IMR-90 (cell line): ENCODE results near the gene UACA. TPM values are rescaled to one million over a fixed set of nuclear protein-coding genes. Genes with fewer than 3 reads are reported as not detected.

Experiments
- ATAC-seq: fragments of 200-7000 bp; cut with Tn5 transposase; 2 replicates; pipeline ENCODE4 v1.9.1; 2020; ENCODE audit warnings: low read depth, mild to moderate bottlenecking, moderate library complexity
- BruUV-seq: library from RNA; stranded (reverse); fragments of 400-500 nt; replicated peaks from 2 replicates; lab custom pipeline; 2021; lab: Mats Ljungman, UMichigan
- CTCF ChIA-PET: fragments of 300-600 bp; formaldehyde crosslinking; extraction: SDS; loops from one replicate; lab custom pipeline; 2021; ENCODE audit warnings: antibody characterized with exemption; lab: Yijun Ruan, JAX
- POLR2A ChIA-PET: fragments of 300-600 bp; sonication (Branson Sonifier 250); formaldehyde crosslinking; loops from one replicate; lab custom pipeline; 2022; ENCODE audit warnings: antibody characterized with exemption; ENCODE audit not compliant: unreplicated experiment; lab: Charles Lee
- DNase-seq: peaks from one replicate; pipeline ENCODE4 v3.0.0; 2013
- H2AFZ ChIP-seq: replicated peaks from 2 replicates; pipeline ENCODE3; 2013; ENCODE audit warnings: low read length, mild to moderate bottlenecking; ENCODE audit not compliant: poor library complexity
- H2AK5ac ChIP-seq: 2 replicates; pipeline ENCODE4 v1.6.1; 2013; ENCODE audit warnings: low read depth, low read length, inconsistent platforms
- H2AK9ac ChIP-seq: replicated peaks from 2 replicates; pipeline ENCODE3; 2013; ENCODE audit warnings: mild to moderate bottlenecking, low read depth, low read length, moderate library complexity; ENCODE audit not compliant: poor library complexity
- H2BK120ac ChIP-seq: 2 replicates; pipeline ENCODE4 v1.6.1; 2013; ENCODE audit warnings: low read depth, low read length, inconsistent platforms
- H2BK15ac ChIP-seq: 3 replicates; pipeline ENCODE4 v1.6.1; 2013; ENCODE audit warnings: low read depth, low read length, inconsistent platforms
- H2BK20ac ChIP-seq: 2 replicates; pipeline ENCODE4 v1.6.1; 2013; ENCODE audit warnings: low read depth, mild to moderate bottlenecking, inconsistent platforms, low read length, moderate library complexity
- H2BK5ac ChIP-seq: 2 replicates; pipeline ENCODE4 v1.6.1; 2013; ENCODE audit warnings: mild to moderate bottlenecking, low read depth, low read length, inconsistent platforms; ENCODE audit not compliant: poor library complexity, severe bottlenecking
- H3K14ac ChIP-seq: replicated peaks from 2 replicates; pipeline ENCODE4 v1.6.1; 2013; ENCODE audit warnings: low read depth, low read length, inconsistent platforms
- H3K18ac ChIP-seq: 2 replicates; pipeline ENCODE4 v1.6.1; 2013; ENCODE audit warnings: low read depth, low read length, control low read depth
- H3K23ac ChIP-seq: 2 replicates; pipeline ENCODE4 v1.6.1; 2013; ENCODE audit warnings: low read depth, low read length, inconsistent platforms
- H3K27ac ChIP-seq: 2 replicates; pipeline ENCODE4 v1.5.1; 2013; ENCODE audit warnings: mild to moderate bottlenecking, control low read depth, low read length; ENCODE audit not compliant: insufficient read depth
- H3K27me3 ChIP-seq: 2 replicates; pipeline ENCODE4 v1.6.1; 2013; ENCODE audit warnings: low read length; ENCODE audit not compliant: control insufficient read depth, insufficient read depth
- H3K36me3 ChIP-seq: 2 replicates; pipeline ENCODE4 v1.6.1; 2013; ENCODE audit warnings: low read length, mixed read lengths; ENCODE audit not compliant: control insufficient read depth, insufficient read depth
- H3K4ac ChIP-seq: 2 replicates; pipeline ENCODE4 v1.6.1; 2013; ENCODE audit warnings: low read depth, low read length, inconsistent platforms
- H3K4me1 ChIP-seq: 2 replicates; pipeline ENCODE4 v1.6.1; 2013; ENCODE audit warnings: low read length, mixed read lengths; ENCODE audit not compliant: control insufficient read depth, insufficient read depth
- H3K4me2 ChIP-seq: 2 replicates; pipeline ENCODE4 v1.6.1; 2013; ENCODE audit warnings: low read depth, mild to moderate bottlenecking, control low read depth, low read length, moderate library complexity
- H3K4me3 ChIP-seq: 2 replicates; pipeline ENCODE4 v1.5.1; 2013; ENCODE audit warnings: low read depth, mild to moderate bottlenecking, control low read depth, low read length, moderate library complexity; ENCODE audit not compliant: insufficient read depth
- H3K56ac ChIP-seq: 2 replicates; pipeline ENCODE4 v1.6.1; 2013; ENCODE audit warnings: low read length, inconsistent platforms; ENCODE audit not compliant: insufficient read depth; ENCODE audit errors: extremely low read depth
- H3K79me1 ChIP-seq, 2 experiments: 2 replicates each; pipeline ENCODE4 v1.6.1; 2013; ENCODE audit warnings: low read length in 2 of 2, inconsistent platforms in 1 of 2, low read depth in 1 of 2
- H3K9ac ChIP-seq: 2 replicates; pipeline ENCODE4 v1.6.1; 2013; ENCODE audit warnings: low read depth, low read length, control low read depth
- H3K9me1 ChIP-seq: 2 replicates; pipeline ENCODE4 v1.6.1; 2013; ENCODE audit warnings: low read length, inconsistent platforms; ENCODE audit not compliant: insufficient read depth
- H3K9me3 ChIP-seq: 2 replicates; pipeline ENCODE4 v1.6.1; 2013; ENCODE audit warnings: low read length; ENCODE audit not compliant: control insufficient read depth, insufficient read depth
- H4K20me1 ChIP-seq: 2 replicates; pipeline ENCODE4 v1.6.1; 2013; ENCODE audit warnings: low read length, inconsistent platforms; ENCODE audit not compliant: insufficient read depth
- H4K5ac ChIP-seq: 2 replicates; pipeline ENCODE4 v1.6.1; 2013; ENCODE audit warnings: mild to moderate bottlenecking, low read depth, low read length, control low read depth
- H4K8ac ChIP-seq, 2 experiments: 2 replicates each; pipeline ENCODE4 v1.6.1; 2013; ENCODE audit warnings: low read depth in 2 of 2, low read length in 2 of 2, control low read depth in 1 of 2, inconsistent platforms in 1 of 2
- H4K91ac ChIP-seq: 2 replicates; pipeline ENCODE4 v1.6.1; 2013; ENCODE audit warnings: low read depth, low read length, inconsistent platforms; ENCODE audit not compliant: insufficient read depth
- BHLHE40 ChIP-seq: fragments of 150-350 bp; IDR thresholded peaks from 2 replicates; pipeline ENCODE4 v1.6.1; 2016; ENCODE audit warnings: mild to moderate bottlenecking, low read depth, low read length
- CEBPB ChIP-seq: IDR thresholded peaks from 2 replicates; pipeline ENCODE4 v1.6.1; 2012; ENCODE audit warnings: low read depth, low read length, improper control_type of control experiment
- CHD1 ChIP-seq: IDR thresholded peaks from 2 replicates; pipeline ENCODE4 v1.6.1; 2012; ENCODE audit warnings: low read depth, low read length, improper control_type of control experiment
- FOS ChIP-seq: fragments of 150-350 bp; IDR thresholded peaks from 2 replicates; pipeline ENCODE4 v1.6.1; 2016; ENCODE audit warnings: low read depth, low read length
- MAFK ChIP-seq: IDR thresholded peaks from 2 replicates; pipeline ENCODE4 v1.6.1; 2012; ENCODE audit warnings: low read depth, low read length, improper control_type of control experiment
- MAZ ChIP-seq: IDR thresholded peaks from 2 replicates; pipeline ENCODE4 v1.6.1; 2012; ENCODE audit warnings: low read depth, mild to moderate bottlenecking, low read length, improper control_type of control experiment, moderate library complexity, borderline replicate concordance
- MXI1 ChIP-seq: IDR thresholded peaks from 2 replicates; pipeline ENCODE4 v1.6.1; 2012; ENCODE audit warnings: low read depth, mild to moderate bottlenecking, low read length, moderate library complexity, borderline replicate concordance
- NFE2L2 ChIP-seq: fragments of 150-350 bp; IDR thresholded peaks from 2 replicates; pipeline ENCODE4 v1.6.1; 2016; ENCODE audit warnings: low read depth, mild to moderate bottlenecking, low read length
- POLR2A ChIP-seq: IDR thresholded peaks from 2 replicates; pipeline ENCODE4 v1.6.1; 2012; ENCODE audit warnings: mild to moderate bottlenecking, low read depth, low read length
- RAD21 ChIP-seq: IDR thresholded peaks from 2 replicates; pipeline ENCODE4 v1.6.1; 2012; ENCODE audit warnings: low read length, improper control_type of control experiment
- RCOR1 ChIP-seq: IDR thresholded peaks from 2 replicates; pipeline ENCODE4 v1.6.1; 2012; ENCODE audit warnings: mild to moderate bottlenecking, low read length, improper control_type of control experiment; ENCODE audit not compliant: insufficient replicate concordance
- SMC3 ChIP-seq: fragments of 150-350 bp; IDR thresholded peaks from 2 replicates; pipeline ENCODE4 v1.6.1; 2016; ENCODE audit warnings: low read depth, mild to moderate bottlenecking, antibody characterized with exemption, low read length, moderate library complexity
- WGBS, 2 experiments: methylation state at CpG; one replicate each; pipeline versions ENCODE4 v1.1.5 to v1.1.7; 2013; ENCODE audit warnings: missing lambda C conversion rate in 2 of 2; ENCODE audit not compliant: insufficient read length in 1 of 2; ENCODE audit errors: extremely low coverage in 2 of 2; 5-methylcytosine and 5-hydroxymethylcytosine counted together
- dilution Hi-C: fragments of 300-500 bp; cut with HindIII; formaldehyde crosslinking; loops from one replicate; pipeline ENCODE4 v1.14.3; 2018; ENCODE audit warnings: low sequenced_read_pairs; ENCODE audit not compliant: unreplicated experiment
- in situ Hi-C: fragments of 300-500 bp; cut with MboI; formaldehyde crosslinking; loops from 3 replicates; pipeline ENCODE4 v1.14.3; 2019; ENCODE audit warnings: low sequenced_read_pairs, inconsistent platforms, mixed read lengths
- intact Hi-C: fragments of 100-400 bp; cut with micrococcal nuclease; formaldehyde crosslinking; loops from 2 replicates; pipeline ENCODE4 v1.10.0; 2022
- polyA plus RNA-seq, 3 experiments: library from polyadenylated mRNA; depleted of rRNA; stranded (reverse); fragments of >200 nt; gene quantifications; 2 replicates each; pipeline ENCODE4 v1.2.3, GENCODE V29; 2012; ENCODE audit warnings: low replicate concordance in 1 of 3
- total RNA-seq: library from RNA; depleted of rRNA; stranded (reverse); fragments of >200 nt; gene quantifications from 2 replicates; pipeline ENCODE4 v1.2.3, GENCODE V29; 2012
- TF ChIP-seq, protein P1 (sequence below): conservative IDR thresholded peaks from 2 replicates; pipeline ENCODE4 v1.5.1; 2012; ENCODE audit warnings: mild to moderate bottlenecking, low read depth, low read length, improper control_type of control experiment
- TF ChIP-seq, protein P2 (sequence below): fragments of 150-350 bp; IDR thresholded peaks from 2 replicates; pipeline ENCODE4 v1.6.1; 2016; ENCODE audit warnings: low read depth, mild to moderate bottlenecking, low read length, moderate library complexity, borderline replicate concordance
- TF ChIP-seq, protein P3 (sequence below): fragments of 150-350 bp; IDR thresholded peaks from 2 replicates; pipeline ENCODE4 v1.6.1; 2017; ENCODE audit warnings: mild to moderate bottlenecking, antibody characterized with exemption, low read length, low read depth

The UACA gene
- total and polyA plus RNA-seq, 2 of the 4 experiments (the other 2 are of a cell fraction) = 156 to 507 TPM

DNA sequence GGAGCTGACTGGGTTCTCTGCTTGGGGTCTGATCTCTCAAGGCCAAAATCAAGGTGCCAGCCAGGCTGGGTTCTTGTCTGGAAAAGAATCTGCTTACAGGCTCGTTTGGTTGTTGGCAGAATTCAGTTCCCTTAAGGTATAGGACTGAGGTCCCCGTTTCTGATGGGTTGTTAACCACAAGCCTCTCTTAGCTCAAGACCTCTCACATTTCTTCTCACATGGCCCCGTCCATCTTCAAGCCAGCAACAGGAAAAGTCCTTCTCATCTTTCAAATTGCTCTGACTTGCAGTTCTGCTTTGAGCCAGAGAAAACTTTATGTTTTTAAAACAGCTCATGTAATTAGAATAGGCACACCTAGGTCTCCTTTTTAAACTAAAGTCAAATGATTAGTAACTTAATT, 20.4 kb downstream of the UACA start:
- H3K56ac ChIP-seq = no peak overlapping the region; the same call in 1 of the 2 replicates
- CTCF ChIA-PET = interaction anchor here (0.8 to 1.6 kb wide), 4 partner anchors 20 to 69 kb away, joined by 3 read pairs; no protein-coding TSS in a partner anchor
- H3K18ac ChIP-seq = 0 out of 2 replicates have a peak overlapping the region, but pooled peaks have one; percentile 73
- H2AK5ac ChIP-seq = peak overlapping the region; percentile 22; the same call in 1 of the 2 replicates
- H3K9me3 ChIP-seq = no peaks in the 10 kb centered on the region
- POLR2A ChIA-PET = no interaction called here
- no TSS peak for BruUV-seq
- in situ Hi-C loops = no loop called here
- H3K4me1 ChIP-seq = peaks cover 7% of the 10 kb centered on the region
- intact Hi-C loops = no loop called here
- H3K14ac ChIP-seq = peak overlapping the region; percentile 84
- no peaks in the 10 kb centered on the region for H3K27me3 ChIP-seq
- peak overlapping the region; percentile 1; the same call in 1 of the 2 replicates for H3K4me2 ChIP-seq
- H3K4me3 ChIP-seq = no peak overlapping the region
- peak overlapping the region; percentile 73; the same call in 1 of the 3 replicates for H2BK15ac ChIP-seq
- TF ChIP-seq MXI1 (no peak), BHLHE40 (no peak), MAFK (no peak), NFE2L2 (no peak), POLR2A (no peak), CEBPB (no peak), RCOR1 (no peak), FOS (no peak), MAZ (no peak), CHD1 (no peak), RAD21 (no peak), SMC3 (no peak)
- TF ChIP-seq, protein P1, sequence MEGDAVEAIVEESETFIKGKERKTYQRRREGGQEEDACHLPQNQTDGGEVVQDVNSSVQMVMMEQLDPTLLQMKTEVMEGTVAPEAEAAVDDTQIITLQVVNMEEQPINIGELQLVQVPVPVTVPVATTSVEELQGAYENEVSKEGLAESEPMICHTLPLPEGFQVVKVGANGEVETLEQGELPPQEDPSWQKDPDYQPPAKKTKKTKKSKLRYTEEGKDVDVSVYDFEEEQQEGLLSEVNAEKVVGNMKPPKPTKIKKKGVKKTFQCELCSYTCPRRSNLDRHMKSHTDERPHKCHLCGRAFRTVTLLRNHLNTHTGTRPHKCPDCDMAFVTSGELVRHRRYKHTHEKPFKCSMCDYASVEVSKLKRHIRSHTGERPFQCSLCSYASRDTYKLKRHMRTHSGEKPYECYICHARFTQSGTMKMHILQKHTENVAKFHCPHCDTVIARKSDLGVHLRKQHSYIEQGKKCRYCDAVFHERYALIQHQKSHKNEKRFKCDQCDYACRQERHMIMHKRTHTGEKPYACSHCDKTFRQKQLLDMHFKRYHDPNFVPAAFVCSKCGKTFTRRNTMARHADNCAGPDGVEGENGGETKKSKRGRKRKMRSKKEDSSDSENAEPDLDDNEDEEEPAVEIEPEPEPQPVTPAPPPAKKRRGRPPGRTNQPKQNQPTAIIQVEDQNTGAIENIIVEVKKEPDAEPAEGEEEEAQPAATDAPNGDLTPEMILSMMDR = no peak
- TF ChIP-seq, protein P2, sequence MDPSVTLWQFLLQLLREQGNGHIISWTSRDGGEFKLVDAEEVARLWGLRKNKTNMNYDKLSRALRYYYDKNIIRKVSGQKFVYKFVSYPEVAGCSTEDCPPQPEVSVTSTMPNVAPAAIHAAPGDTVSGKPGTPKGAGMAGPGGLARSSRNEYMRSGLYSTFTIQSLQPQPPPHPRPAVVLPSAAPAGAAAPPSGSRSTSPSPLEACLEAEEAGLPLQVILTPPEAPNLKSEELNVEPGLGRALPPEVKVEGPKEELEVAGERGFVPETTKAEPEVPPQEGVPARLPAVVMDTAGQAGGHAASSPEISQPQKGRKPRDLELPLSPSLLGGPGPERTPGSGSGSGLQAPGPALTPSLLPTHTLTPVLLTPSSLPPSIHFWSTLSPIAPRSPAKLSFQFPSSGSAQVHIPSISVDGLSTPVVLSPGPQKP = no peak
- TF ChIP-seq, protein P3, sequence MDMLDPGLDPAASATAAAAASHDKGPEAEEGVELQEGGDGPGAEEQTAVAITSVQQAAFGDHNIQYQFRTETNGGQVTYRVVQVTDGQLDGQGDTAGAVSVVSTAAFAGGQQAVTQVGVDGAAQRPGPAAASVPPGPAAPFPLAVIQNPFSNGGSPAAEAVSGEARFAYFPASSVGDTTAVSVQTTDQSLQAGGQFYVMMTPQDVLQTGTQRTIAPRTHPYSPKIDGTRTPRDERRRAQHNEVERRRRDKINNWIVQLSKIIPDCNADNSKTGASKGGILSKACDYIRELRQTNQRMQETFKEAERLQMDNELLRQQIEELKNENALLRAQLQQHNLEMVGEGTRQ = no peak
- peak overlapping the region; percentile 41 for H3K23ac ChIP-seq
- peak overlapping the region; percentile 31; the same call in 1 of the 2 replicates for H2BK120ac ChIP-seq
- H4K20me1 ChIP-seq = peaks cover 39% of the 10 kb centered on the region
- H4K8ac ChIP-seq = peak overlapping the region in 1 of 2 experiments; percentile 41; a peak in 1 of 4 replicates
- H3K9me1 ChIP-seq = no peaks in the 10 kb centered on the region
- H2BK20ac ChIP-seq = 0 out of 2 replicates have a peak overlapping the region, but pooled peaks have one; percentile 0
- H4K5ac ChIP-seq = peak overlapping the region; percentile 75; the same call in 1 of the 2 replicates
- DNase-seq = no peak
- no peaks in the 10 kb centered on the region for H3K36me3 ChIP-seq
- no peak overlapping the region for H2BK5ac ChIP-seq
- peak overlapping the region; percentile 57; the same call in 1 of the 2 replicates for H3K27ac ChIP-seq
- H3K79me1 ChIP-seq = peaks cover 10 to 45% of the 10 kb centered on the region in 2 experiments; a peak in 3 of 4 replicates
- peak; percentile 33; the same call in 1 of the 2 replicates for ATAC-seq
- H4K91ac ChIP-seq = peak overlapping the region; percentile 25; the same call in 1 of the 2 replicates
- H2AFZ ChIP-seq = no peak overlapping the region
- H3K9ac ChIP-seq = no peak overlapping the region
- WGBS, 2 experiments = no CpG with 5 or more reads among the region's 3 CpGs
- no peak overlapping the region for H3K4ac ChIP-seq
- H2AK9ac ChIP-seq = no peak overlapping the region
- dilution Hi-C loops = no loop called here
